NT2/D1 (cell line): ENCODE results near the gene PGGHG.
A peak's percentile ranks its signal among the peaks of the same experiment; 100 is the strongest.

Experiments used
- DNase-seq: peaks from one replicate; pipeline ENCODE4 v3.0.0-alpha.2; 2011; ENCODE audit warnings: low read depth, low spot score
- H3K27me3 ChIP-seq: 2 replicates; pipeline ENCODE4 v1.6.0; 2011; ENCODE audit warnings: mild to moderate bottlenecking; ENCODE audit not compliant: insufficient read length, insufficient read depth
- H3K36me3 ChIP-seq: 2 replicates; pipeline ENCODE4 v1.6.1; 2011; ENCODE audit warnings: mild to moderate bottlenecking, low read length, mixed read lengths; ENCODE audit not compliant: insufficient read depth, insufficient read length
- H3K4me1 ChIP-seq: 2 replicates; pipeline ENCODE4 v1.5.1; 2011; ENCODE audit not compliant: insufficient read depth, insufficient read length
- H3K4me3 ChIP-seq: 2 replicates; pipeline ENCODE4 v1.5.1; 2011; ENCODE audit warnings: low read depth; ENCODE audit not compliant: insufficient read length
- H3K9ac ChIP-seq: 2 replicates; pipeline ENCODE4 v1.6.0; 2011; ENCODE audit warnings: low read depth; ENCODE audit not compliant: insufficient read length
- H3K9me3 ChIP-seq: 2 replicates; pipeline ENCODE4 v1.5.1; 2011; ENCODE audit warnings: mild to moderate bottlenecking, low read length; ENCODE audit not compliant: insufficient read depth
- SUZ12 ChIP-seq: IDR thresholded peaks from 2 replicates; pipeline ENCODE4 v1.6.1; 2011; ENCODE audit not compliant: insufficient read length, insufficient read depth; ENCODE audit errors: extremely low read depth
- YY1 ChIP-seq: IDR thresholded peaks from 2 replicates; pipeline ENCODE4 v1.6.1; 2011; ENCODE audit not compliant: insufficient read length, insufficient read depth
- ZNF274 ChIP-seq: IDR thresholded peaks from 2 replicates; pipeline ENCODE4 v1.6.1; 2011; ENCODE audit warnings: mild to moderate bottlenecking, low read depth, low read length

The PGGHG gene

DNA sequence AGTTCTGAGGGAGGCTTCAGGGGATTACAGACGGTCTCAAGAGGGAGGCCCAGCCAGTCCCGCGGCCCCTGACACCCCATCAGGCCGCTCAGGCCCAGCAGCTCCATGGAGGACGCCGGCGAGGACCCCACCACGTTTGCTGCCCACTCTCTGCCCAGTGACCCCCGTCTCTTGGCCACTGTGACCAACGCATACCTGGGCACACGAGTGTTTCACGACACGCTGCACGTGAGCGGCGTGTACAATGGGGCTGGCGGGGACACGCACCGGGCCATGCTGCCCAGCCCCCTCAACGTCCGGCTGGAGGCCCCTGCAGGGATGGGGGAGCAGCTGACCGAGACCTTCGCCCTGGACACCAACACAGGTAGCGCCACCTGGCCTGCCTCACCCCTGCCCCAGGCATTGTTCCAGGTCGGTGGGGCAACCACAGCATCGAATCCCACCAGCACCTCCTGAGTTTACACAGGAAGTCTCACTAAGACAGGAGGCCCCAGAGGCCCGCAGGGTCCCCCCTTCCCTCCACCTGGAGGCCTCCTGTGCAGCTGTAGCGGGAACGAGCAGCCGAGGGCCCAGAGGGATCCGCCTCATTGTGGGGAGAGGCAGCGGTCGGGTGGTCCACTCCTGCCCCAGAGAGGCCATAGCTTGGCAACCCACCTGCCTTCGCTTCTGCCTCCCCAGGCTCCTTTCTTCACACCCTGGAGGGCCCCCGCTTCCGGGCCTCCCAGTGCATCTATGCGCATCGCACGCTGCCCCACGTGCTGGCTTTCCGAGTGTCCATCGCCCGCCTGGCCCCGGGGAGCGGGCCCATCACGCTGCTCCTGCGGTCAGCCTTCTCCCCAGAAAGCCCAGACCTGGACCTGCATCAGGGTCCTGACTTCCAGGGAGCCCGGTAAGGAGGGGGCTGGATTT lies 1.0 kb downstream of the PGGHG start:
- Histone ChIP-seq H3K4me1 (peaks cover 28% of the 10 kb centered on the region), H3K9me3 (no peaks in the 10 kb centered on the region), H3K9ac (peak overlapping the region; percentile 67), H3K36me3 (peaks cover 46% of the 10 kb centered on the region), H3K27me3 (peaks cover 17% of the 10 kb centered on the region), H3K4me3 (peak overlapping the region; percentile 32)
- DNase-seq = no peak
- TF ChIP-seq ZNF274 (no peak), SUZ12 (no peak), YY1 (no peak)

- Histone ChIP-seq H3K9me3 (no peaks in the 10 kb centered on the region), H3K27me3 (peaks cover 17% of the 10 kb centered on the region), H3K9ac (peak overlapping the region; percentile 37), H3K4me3 (no peak overlapping the region), H3K4me1 (peaks cover 27% of the 10 kb centered on the region), H3K36me3 (peaks cover 53% of the 10 kb centered on the region)
- TF ChIP-seq ZNF274 (no peak), SUZ12 (no peak), YY1 (no peak)
- DNase-seq = no peak
Measured at GRCh38 chr11:290621-291231, 1.8 kb downstream of the PGGHG start.

GRCh38 chr11:291281-292210 lies 2.6 kb downstream of the PGGHG start:
- TF ChIP-seq SUZ12 = no peak
- no peak for TF ChIP-seq YY1
- no peak for TF ChIP-seq ZNF274
- no peak for DNase-seq
- peak overlapping the region; percentile 37 for H3K9ac ChIP-seq

GRCh38 chr11:292211-293121 lies 3.5 kb downstream of the PGGHG start:
- Histone ChIP-seq H3K9me3 (no peaks in the 10 kb centered on the region), H3K4me1 (peaks cover 28% of the 10 kb centered on the region), H3K4me3 (no peak overlapping the region), H3K9ac (no peak overlapping the region), H3K27me3 (peaks cover 11% of the 10 kb centered on the region), H3K36me3 (peaks cover 59% of the 10 kb centered on the region)
- no peak for TF ChIP-seq ZNF274
- TF ChIP-seq YY1 = no peak
- TF ChIP-seq SUZ12 = no peak
- DNase-seq = no peak

More at GRCh38 chr11:291281-292210, 2.6 kb downstream of the PGGHG start:
- Histone ChIP-seq H3K36me3 (peaks cover 59% of the 10 kb centered on the region), H3K9me3 (no peaks in the 10 kb centered on the region), H3K4me1 (peaks cover 25% of the 10 kb centered on the region), H3K27me3 (peaks cover 17% of the 10 kb centered on the region), H3K4me3 (no peak overlapping the region)

DNA sequence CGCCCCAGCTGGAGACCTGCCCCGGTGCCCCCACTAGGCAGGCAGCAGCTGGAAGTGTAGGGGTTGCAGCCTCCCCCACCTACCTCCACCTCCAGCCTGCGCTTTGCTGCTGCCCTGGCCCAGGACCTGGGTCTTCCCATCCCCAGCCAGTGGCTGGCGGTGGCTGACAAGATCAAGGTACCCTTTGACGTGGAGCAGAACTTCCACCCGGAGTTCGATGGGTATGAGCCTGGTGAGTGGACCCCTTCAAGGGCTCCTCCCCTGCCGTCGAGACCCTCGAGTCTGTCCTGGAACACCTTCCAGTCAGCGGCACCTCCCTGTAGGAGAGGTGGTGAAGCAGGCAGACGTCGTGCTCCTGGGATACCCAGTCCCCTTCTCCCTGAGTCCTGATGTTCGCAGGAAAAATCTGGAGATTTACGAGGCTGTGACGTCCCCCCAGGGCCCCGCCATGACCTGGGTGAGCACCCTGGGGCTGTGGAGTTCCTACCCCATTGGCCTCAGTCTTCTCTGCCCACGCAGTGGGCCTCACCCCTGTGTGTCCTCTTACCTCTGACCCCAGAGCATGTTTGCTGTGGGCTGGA lies 4.4 kb downstream of the PGGHG start:
- Histone ChIP-seq H3K9ac (no peak overlapping the region), H3K36me3 (peaks cover 59% of the 10 kb centered on the region), H3K4me1 (peaks cover 33% of the 10 kb centered on the region), H3K27me3 (peaks cover 2% of the 10 kb centered on the region), H3K9me3 (no peaks in the 10 kb centered on the region), H3K4me3 (no peak overlapping the region)
- no peak for DNase-seq
- TF ChIP-seq SUZ12 (no peak), YY1 (no peak), ZNF274 (no peak)
